ENCODE data around the gene SIGLEC6.

Gene SIGLEC6

DNA sequence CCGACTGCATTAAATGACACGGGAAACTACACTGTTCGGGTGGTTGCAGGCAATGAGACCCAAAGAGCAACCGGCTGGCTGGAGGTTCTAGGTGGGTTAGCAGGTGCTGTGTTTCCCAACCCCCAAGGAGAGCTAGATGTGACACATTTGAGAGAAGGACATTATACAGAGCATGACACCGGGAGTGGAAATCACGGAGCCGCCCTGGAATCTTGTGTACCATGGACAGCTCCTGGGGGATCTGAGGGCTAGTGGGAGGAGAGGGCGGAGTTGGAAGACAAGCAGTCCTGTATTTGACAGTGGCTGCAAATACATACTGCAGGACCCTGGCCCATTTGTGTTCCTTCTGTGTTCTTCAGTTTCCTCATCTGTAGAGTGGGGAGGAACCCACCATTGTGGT lies 50.9 kb downstream of the SIGLEC6 start:
- in situ Hi-C loops (cut with MboI; ENCODE audit: low pct_unique_long_range_greater_than_20kb, low sequenced_read_pairs, unreplicated experiment), result no loop called here
- no peak for TF ChIP-seq CTCF (IDR thresholded peaks at IDR 0.05; ENCODE audit: extremely low read depth, insufficient read depth, missing control alignments)
- DNase-seq (ENCODE audit: low spot score), result no peak

GRCh38 chr19:51479531-51480331 lies 51.7 kb downstream of the SIGLEC6 start:
- TF ChIP-seq CTCF (IDR thresholded peaks at IDR 0.05; ENCODE audit: extremely low read depth, insufficient read depth, missing control alignments), result no peak
- DNase-seq (ENCODE audit: low spot score), result no peak
- in situ Hi-C loops (cut with MboI; ENCODE audit: low pct_unique_long_range_greater_than_20kb, low sequenced_read_pairs, unreplicated experiment), result loop anchor here (10.0 kb wide), 1 partner anchor 175 kb away; no protein-coding TSS in a partner anchor

DNA sequence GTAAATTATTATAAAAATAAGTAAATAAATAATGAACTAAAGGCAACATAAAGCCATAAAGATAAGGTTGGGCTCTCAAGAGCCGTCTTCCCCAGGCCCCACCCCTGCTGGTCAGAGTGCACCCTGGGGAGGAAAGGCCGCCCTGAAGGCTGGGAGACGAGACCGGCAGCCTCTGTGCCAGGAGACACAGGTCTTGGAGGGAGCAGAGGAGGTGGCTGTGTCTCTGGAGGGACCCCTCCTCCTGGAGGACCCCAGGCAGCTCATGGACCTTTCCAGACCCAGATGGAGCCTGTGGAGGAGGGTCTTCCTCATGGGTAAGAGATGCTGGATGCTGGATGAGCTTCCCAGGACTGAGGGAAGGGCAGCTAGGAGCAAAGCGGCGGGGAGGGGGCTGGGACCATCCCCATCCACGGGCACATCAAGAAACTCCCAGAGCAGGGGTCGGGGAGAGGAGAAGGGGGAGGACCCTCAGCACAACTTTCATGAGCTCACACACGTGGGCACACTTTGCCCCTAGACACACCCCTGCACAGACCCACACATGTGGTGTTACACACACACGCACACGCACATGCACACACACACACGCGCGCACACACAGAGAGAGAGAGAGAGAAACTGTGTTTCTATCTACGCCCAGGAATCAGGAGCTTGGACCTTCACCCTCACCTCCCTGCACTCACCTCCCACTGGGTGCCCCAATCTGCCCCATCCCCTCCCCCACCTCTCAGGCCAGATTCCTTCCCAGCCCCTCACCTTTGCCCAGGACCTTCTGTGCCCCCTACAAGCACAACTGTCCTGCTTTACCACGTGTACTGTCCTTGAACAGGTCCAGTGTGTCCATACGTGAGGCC lies 52.9 kb downstream of the SIGLEC6 start, which contains the start of gene CEACAM18:
Gene CEACAM18, plus strand, starts transcription at position 159 of the 854 bp plus-strand sequence.
- TF ChIP-seq CTCF (IDR thresholded peaks at IDR 0.05; ENCODE audit: extremely low read depth, insufficient read depth, missing control alignments), result no peak
- in situ Hi-C loops (cut with MboI; ENCODE audit: low pct_unique_long_range_greater_than_20kb, low sequenced_read_pairs, unreplicated experiment), result loop anchor here (10.0 kb wide), 1 partner anchor 176 kb away; no protein-coding TSS in a partner anchor

GRCh38 chr19:51477344-51477743 lies 54.1 kb downstream of the SIGLEC6 start:
- in situ Hi-C loops (cut with MboI; ENCODE audit: low pct_unique_long_range_greater_than_20kb, low sequenced_read_pairs, unreplicated experiment), result loop anchor here (10.0 kb wide), 1 partner anchor 177 kb away; no protein-coding TSS in a partner anchor
- no peak for TF ChIP-seq CTCF (IDR thresholded peaks at IDR 0.05; ENCODE audit: extremely low read depth, insufficient read depth, missing control alignments)
- DNase-seq (ENCODE audit: low spot score), result no peak

More for the DNA sequence above, 52.9 kb downstream of the SIGLEC6 start, which contains the start of gene CEACAM18:
- DNase-seq (ENCODE audit: low spot score), result no peak

GRCh38 chr19:51476164-51476563 lies 55.3 kb downstream of the SIGLEC6 start:
- DNase-seq (ENCODE audit: low spot score), result no peak
- no peak for TF ChIP-seq CTCF (IDR thresholded peaks at IDR 0.05; ENCODE audit: extremely low read depth, insufficient read depth, missing control alignments)
- in situ Hi-C loops (cut with MboI; ENCODE audit: low pct_unique_long_range_greater_than_20kb, low sequenced_read_pairs, unreplicated experiment), result loop anchor here (10.0 kb wide), 1 partner anchor 179 kb away; no protein-coding TSS in a partner anchor

- peak; percentile 80 for DNase-seq (ENCODE audit: low spot score)
- peak; percentile 81 for TF ChIP-seq CTCF (IDR thresholded peaks at IDR 0.05; ENCODE audit: extremely low read depth, insufficient read depth, missing control alignments)
- in situ Hi-C loops (cut with MboI; ENCODE audit: low pct_unique_long_range_greater_than_20kb, low sequenced_read_pairs, unreplicated experiment), result loop anchor here (10.0 kb wide), 1 partner anchor 182 kb away; no protein-coding TSS in a partner anchor
Observed at GRCh38 chr19:51473009-51473707, 58.3 kb downstream of the SIGLEC6 start.

Measured in GM13977 (cell line).